Measurements from ENCODE around the gene NPC1.
A peak's percentile ranks its signal among the peaks of the same experiment; 100 is the strongest.
"Not testable (repeated sequence)": the region's sequence is repeated elsewhere in the genome, so short reads cannot be mapped to it uniquely, and the experiment has no call there.

NPC1 gene

DNA sequence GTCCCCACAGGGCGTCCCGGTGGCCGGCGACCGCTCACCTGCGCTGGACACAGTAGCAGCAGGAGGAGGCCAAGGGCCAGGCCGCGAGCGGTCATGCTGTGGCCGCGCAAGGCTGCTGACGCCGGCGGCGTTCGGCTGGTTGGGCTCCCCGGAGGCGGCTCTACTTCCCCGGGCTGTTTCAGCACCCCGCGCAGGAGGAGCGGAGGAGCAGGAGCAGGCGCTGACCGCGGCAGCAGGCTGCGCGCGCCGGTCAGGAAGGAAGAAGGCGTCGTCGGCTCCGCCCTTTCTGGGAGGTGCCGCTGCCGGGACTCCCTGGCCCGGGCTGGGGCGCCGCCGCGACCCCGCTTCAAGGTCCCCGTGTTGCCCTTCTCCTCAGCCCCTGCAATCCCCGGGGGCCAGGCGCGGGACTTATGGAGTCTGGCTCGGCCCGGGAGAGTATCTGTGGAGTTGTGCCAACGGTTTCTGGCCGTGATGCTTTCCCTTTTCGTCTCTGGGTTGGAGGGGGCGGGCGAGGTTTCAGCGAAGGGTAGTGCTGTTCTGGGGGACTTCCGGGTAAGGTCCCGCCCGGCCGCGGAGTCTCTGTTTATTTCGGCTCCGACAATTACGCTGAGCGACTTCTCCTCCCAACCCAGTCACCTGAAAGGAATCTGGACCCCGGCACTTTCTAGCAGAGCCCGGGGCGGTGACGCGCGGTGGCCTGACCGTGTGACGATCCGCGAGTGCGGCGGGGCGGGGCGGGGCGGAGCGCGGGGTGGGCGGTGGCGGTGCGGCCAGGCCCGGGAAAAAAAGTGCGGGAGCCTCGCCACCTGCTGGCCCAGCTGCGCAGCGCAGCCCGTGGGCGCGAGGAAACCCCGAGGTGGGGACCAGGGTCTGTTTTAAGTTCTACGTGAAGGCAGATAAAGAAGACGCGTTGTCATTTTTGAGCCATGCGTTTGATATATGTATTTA lies at the start of gene NPC1:
Gene NPC1 (minus strand): TSS at position 258 of the 948 bp plus-strand sequence. CDS start 163 bp downstream, at position 95.
- peak; percentile 88 for DNase-seq (ENCODE audit: low read depth)

DNA sequence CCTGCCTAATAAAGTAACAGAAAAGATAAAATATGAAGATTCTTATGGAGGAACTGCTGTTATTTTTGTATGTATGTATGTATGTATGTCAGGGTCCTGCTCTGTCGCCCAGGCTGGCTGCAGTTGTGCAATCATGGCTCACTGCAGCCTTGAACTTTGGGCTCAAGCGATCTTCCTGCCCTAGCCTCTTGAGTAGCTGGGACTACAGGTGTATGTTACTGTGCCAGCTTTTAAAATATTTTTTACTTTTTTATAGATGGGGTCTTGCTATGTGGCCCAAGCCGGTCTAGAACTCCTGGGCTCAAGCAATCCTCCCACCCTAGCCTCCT lies 49.7 kb upstream of the NPC1 start:
- no peak for DNase-seq (ENCODE audit: low read depth)

DNA sequence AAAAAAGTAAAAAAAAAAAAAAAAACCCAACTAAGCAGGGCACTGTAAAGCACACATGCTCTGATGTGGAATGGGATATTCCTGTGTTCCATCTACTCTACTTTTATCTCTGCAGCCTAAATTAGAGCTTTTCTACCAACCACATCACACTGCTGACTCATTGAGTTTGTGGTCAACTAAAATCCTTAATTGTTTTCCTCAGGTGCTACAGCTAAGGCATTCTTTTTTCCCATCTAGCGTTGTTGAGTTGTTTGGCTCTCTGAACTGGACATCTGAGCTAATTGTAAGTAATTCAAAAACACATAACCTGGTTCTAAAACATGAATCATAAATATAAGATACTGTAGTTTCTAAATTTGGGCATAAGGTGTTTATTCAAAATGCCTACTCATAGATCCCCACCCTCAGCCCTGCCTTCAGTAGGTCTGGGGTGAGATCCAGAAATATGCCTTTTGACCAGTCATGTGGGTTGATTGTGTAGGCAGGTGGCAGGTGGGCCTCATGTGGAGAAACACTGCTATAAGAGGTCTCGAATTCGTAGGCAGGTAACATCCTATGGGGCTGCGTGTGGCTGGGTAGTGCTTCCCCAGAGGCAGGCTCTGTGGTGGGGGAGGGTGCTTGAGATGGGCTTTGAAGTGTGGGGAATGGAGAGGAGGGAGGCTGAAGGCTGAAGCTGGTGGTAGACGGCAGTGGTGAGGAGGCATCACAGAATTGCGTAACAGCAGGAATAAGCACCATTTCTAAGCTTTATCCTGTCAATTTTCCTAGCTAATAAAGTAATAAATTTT lies 49.2 kb upstream of the NPC1 start:
- no peak for DNase-seq (ENCODE audit: low read depth)

DNA sequence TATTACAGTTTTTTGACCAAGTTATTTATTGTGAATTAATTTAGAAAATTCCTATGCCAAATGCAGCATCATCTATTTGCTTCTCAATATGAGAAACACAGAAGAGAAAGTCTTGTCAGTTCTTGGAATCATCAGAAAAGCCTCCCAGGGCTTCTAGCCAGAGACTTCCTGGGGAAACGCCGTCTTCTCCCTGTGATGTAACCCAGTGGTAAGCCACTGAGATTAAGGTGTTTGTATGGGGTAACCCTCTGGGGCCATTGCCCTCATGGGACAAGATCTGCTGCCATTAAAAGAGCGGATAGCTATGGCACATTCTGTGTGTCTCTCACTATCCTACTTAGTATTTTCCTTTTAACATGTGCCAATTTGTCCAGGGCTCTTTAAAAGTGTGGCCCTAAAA lies 48.4 kb upstream of the NPC1 start:
- no peak for DNase-seq (ENCODE audit: low read depth)

DNA sequence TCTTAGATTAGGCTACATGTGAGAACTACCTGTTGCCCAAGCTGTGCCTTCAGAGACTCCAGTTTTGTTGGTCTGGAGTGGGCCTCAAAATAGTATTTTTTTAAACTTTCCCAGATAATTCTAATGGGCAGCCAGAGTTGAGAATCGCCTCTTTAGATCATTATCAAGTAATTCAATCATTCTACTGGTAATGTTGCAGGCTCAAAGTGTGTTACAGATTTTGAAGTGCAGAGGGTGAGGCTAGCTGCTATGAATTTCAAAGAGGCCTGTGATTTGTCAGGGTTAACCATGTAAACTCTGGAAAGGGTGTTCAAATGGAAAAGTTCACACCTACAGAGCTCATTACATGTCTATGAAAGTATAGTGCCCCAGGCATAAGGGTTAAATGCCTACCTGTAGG lies 46.3 kb upstream of the NPC1 start:
- no peak for DNase-seq (ENCODE audit: low read depth)

DNA sequence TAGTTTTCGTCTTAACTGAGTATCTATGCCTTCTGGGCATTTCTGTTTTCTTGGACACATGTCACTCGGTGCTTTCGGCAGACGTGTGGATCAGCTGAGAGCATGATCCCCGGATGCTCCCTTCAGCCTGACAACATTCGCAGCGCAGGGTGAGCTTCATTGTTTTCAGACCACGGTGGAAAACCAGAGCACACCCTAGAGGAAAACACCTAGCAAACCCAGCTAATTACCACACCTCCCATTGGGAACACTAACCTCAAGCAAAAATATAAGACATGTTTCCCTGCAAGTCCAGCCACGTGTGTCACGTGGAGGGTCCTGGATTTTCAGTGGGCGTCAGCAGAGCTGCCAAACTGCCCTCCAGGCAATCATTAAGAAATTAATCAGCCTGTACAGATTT lies 45.4 kb upstream of the NPC1 start:
- DNase-seq (ENCODE audit: low read depth) = no peak

DNA sequence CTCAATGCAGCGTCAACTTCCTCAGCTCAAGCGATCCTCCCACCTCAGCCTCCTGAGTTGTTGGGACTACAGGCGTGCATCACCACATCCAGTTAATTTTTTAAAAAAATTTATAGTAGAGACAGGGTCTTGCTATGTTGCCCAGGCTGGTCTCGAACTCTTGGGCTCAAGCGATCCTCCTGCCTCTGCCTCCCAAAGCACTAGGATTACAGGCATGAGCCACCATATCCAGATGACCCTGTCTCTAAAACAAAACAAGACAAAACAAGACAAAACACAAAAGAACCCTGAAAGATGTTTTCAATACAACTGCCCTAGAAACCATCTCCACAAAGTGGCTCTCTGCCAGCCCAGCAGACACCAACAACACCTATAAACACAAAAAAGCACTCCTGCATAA lies 45.0 kb upstream of the NPC1 start:
- no peak for DNase-seq (ENCODE audit: low read depth)

DNA sequence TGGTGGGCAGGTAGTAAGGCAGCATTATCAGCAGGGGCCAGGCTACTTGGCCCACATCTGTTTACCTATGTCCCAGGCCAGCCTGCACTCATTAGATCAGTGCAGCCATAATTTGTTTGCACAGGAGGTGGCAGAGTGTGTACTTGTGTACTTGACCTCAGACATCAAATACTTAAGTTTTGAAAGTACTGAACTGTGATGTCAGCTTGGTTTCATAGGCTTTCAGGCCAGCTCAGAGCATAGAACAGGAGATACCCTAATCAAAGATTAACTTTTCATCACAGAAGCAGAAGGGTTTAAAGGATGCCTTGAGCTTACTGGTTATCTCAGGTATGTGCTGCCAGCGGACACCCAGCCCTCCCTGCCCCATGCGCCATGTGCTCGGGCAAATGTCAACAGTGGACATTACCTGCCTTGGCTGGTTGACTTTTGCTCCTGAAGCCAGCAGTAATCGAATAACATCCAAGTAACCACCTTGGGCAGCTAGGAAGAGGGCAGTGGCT lies 43.2 kb upstream of the NPC1 start:
- no peak for DNase-seq (ENCODE audit: low read depth)

DNA sequence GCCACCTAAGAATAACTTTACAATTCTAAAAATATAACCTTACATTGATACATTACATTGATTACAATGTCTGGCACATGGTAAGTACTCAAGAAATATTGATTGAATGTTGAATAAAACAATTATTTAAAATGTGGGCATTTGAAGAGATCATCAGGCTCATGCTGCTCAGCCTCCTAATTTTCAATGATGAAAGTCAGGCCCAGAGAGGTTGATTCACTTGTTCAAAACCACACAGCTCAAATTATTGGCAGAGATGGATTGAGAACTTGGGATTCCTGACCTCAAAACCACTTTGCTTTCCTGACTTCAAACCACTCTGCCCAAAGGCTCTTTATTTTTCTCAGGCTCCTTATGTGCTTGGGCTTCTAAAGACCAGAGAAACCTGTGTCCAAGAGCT lies 41.7 kb upstream of the NPC1 start:
- no peak for DNase-seq (ENCODE audit: low read depth)

DNA sequence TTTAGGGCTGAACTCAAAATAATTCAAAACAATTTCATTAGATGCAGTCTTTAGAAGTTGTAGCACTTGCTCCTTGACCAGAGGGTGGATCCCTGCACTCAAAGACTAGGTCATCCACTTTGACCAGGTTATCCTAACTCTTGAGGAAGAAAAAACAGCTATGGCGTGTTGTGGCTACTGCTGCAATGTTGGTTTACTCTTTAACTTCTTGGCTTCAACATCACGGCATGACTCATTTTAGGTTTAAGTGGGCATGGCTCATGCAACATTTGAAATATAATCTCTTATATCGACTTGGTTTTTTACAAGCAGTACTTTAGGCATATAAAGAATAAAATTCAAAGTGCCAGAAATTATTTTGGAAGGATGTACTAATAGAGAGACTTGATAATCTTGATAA lies 41.0 kb upstream of the NPC1 start:
- no peak for DNase-seq (ENCODE audit: low read depth)

DNA sequence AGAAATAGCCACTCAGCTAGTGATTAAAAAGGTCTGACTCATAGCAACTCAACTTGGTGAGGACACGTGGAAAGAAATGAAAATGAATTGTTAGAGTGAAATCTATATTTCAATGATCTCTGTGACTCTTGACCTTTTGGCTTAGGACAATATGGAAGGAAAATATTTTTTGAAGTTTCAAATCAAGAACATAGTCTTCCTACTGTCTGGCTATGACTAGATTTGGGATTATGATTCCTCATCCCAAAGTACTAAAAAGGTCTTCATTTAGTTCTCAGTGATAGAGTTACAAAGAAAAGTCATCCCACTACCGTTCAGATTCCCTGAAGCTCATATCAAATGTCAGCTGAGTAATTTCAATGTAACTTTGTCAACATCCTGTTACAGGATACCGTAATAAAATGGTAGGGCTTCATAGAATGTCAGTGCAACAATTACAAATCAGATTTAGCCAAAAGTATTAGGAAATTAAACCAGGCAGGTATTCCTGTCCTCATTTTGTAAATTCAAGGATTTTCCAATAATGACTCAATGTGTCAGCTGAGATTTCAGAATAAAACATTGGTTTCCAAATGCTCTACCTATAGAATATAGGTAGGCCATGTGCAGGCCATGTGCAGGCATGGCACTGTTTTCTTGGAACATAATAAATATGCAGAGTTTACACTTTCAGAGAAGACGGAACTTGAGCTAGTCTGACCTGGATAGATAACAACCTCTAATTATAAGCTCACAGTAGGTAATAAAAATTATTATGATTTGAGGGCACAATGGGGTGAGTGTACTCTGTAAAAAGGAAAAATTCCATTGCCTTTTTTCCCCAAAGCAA lies 40.4 kb upstream of the NPC1 start:
- no peak for DNase-seq (ENCODE audit: low read depth)

DNA sequence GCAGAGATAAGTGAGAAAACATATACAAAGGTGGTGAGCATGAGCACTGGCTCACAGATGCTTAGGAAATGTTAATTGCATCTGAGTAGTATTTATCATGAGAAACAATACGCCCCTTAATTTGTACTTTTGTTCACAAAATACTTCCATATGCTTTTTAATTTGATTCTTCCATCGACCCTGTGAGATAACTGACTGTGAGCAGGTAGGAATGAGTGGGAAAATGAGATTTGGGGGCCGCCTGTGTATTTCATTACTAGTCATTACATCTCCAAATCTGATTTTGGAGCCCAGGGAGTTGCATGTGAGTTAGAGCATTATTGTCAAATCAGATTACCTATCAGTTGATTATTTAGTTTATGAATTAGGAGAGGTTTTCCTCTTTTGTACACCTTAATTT lies 36.7 kb upstream of the NPC1 start:
- DNase-seq (ENCODE audit: low read depth) = no peak

DNA sequence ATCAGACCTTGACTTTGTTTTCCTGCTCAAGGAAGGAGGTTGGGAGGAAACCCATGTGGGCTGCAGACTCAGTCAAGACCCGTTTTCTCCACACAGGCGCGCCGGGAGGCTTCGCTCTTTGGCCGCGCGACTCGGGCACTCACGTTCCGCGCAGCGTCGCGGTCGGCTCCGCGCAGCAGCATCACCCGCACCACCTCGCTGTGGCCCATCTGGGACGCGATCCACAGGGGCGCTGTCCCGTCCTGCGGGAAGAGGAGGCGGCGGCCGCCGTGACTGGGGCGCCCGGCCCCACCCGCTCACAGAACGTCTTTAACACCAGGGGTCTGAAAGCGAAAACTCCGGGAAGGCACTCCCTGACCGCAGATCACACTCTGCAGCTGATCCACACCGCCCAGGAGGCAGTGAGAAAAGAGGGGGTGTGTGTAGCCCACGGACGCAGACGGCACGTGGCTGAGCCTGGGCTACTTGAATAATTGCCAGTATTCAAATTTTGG lies 33.1 kb upstream of the NPC1 start:
- DNase-seq (ENCODE audit: low read depth) = no peak

DNA sequence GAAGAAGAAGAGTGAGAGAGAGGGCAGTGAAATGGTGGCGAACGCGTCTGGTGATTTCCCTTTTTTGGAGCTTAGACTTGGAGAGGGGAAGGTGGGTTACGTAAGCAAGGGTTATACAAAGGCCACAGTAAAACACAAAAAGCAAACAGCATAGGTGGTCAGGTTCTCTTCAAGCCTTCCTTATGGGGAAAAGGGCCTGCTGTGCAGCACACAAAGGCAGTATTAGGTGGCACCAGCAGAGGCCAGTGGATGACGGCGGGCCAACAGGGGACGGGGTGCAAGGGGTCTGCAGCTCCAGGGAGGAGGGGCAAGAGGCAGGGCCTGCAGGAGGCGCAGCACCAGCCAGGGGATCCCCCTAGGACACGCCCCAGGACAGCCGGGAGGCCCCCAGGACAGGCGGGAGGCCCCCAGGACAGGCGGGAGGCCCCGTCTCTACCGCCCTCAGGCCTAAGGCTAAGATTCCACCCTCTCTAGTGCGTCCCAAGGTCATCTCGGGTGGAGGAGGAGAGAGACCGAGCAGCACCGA lies 32.6 kb upstream of the NPC1 start:
- no peak for DNase-seq (ENCODE audit: low read depth)

DNA sequence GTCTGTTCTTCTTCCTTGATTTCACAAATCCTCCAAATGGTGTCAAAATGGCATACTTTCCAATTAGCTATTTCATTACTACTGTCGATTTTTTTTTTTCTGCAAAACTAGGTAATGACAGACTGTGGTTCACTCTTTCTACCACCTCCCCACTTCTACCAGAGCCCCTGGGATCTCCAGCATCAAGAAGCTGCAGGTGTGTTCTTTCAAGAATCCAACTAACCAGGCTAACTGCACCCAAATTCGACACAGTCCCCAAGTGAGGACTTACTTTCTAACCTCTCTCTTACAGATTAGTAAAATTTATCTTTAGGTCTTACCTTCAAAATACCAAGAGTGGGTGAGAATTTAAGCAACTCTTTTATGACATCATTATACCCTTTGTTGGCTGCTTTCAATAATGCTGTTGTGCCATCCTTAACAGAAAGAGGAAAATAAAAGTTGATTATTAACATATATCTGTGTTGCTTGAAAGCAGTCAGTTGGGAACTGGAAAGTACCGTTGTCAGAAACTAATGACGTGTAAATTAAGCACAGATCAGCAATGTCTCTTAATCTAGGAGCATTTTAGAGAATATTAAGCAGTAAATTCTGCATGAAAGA lies 31.2 kb upstream of the NPC1 start:
- no peak for DNase-seq (ENCODE audit: low read depth)

DNA sequence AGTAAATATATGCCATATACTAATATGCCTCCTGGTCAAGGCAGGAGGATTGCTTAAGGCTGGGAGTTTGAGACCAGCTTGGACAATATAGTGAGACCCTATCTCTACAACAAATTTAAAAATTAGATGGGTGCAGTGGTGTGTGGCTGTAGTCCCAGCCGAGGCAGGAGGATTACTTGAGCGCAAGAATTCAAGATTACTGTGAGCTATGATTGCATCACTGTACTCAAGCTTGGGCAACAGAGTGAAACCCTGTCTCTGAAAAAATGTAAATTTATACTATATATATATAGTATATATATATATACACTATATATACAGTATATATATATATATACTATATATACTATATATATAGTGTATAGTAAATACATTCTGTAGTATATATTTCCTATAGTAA lies 30.0 kb upstream of the NPC1 start:
- no peak for DNase-seq (ENCODE audit: low read depth)

DNA sequence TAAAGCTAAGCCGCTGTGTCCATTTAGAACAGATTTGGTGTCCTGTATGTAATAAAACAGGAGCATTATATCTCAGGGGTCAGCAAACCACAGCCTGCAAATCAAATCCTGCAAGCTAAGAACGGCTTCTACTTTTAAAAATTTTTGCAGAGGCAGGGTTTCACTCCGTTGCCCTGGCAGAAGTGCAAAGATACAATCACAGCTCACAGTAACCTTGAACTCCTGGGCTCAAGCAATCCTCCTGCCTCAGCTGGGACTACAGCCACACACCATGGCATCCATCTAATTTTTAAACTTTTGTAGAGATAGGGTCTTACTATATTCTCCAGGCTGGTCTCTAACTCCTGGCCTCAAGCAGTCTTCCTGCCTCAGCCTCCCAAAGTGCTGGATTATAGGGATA lies 28.6 kb upstream of the NPC1 start:
- no peak for DNase-seq (ENCODE audit: low read depth)

DNA sequence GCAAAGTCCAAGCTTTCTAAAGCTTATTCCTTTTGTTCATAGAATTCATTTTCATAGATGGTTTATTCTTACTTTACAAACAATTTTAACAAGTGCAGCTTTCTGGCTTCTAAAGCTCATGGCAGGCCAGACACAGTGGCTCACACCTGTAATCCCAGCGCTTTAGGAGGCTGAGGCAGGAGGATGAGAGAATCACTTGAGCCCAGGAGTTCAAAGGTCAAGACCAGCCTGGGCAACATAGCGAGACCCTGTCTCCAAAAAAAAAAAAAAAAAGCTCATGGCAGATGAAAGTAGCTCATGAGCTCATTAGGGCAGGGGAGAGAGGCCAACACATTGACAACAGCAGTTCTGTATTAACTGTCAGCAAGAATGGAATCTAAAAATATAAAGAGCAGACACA lies 28.1 kb upstream of the NPC1 start:
- no peak for DNase-seq (ENCODE audit: low read depth)

DNA sequence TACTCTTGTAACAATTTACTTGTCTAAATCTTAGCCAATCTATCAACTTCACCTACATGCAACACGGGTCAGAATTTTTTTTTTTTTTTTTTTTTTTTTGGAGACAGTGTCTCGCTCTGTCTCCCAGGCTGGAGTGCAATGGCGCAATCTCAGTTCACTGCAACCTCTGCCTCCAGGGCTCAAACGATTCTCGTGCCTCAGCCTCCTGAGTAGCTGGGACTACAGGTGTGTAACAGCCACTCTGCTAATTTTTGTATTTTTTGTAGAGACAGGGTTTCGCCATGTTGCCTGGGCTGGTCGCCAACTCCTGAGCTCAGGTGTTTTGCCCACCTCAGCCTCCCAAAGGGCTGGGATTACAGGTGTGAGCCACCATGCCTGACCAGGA lies 26.8 kb upstream of the NPC1 start:
- DNase-seq (ENCODE audit: low read depth) = not testable (repeated sequence)

DNA sequence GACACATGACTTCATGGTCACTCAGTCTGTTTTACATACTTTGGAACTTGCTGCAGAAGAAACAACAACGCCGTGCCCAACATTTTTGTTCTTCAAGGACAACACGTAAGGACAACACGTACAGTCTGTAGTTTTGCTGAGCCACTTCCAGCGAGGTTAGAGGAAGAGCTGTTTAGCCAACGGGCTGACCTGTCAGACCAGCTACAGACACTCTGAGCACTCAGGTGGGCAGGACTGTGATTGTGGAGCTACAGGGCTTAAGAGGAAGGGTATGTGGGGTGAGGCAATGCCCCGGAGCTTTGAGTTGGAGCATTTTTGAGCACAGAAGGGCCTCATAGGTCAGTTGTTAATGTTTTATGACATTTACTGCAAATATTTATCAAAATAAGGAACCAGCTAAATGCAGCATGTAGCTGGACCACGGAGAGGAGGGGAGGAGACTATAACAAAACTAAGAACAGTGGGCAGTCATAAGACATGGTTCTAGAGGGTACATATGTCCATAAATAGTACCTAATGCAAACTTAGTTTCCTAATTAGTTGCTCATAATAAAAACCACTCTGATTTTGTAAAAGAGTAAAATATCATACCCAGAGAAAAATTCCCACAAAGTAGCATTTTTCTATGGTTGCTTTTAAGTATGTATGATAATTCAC lies 26.3 kb upstream of the NPC1 start:
- DNase-seq (ENCODE audit: low read depth) = no peak

Data from stimulated activated CD8-positive, alpha-beta memory T cell treated with anti-CD3 and anti-CD28 coated beads, Interleukin-12 subunit alpha, Interleukin-12 subunit beta, amount 100 ng/mL, for 4 hours (primary cell).